Hypothalamus (tissue), 51 donors: ENCODE data around the gene FAM149A.

Source experiments
- DNase-seq, 51 donors: peaks; one replicate each; lab custom pipeline; 2025; lab: John Stamatoyannopoulos, UW

The FAM149A gene

GRCh38 chr4:186196063-186196462 lies 91.6 kb downstream of the FAM149A start:
- no peak for DNase-seq

- peak in 2 of 51 donors; percentile 11 to 24 for DNase-seq
Observed at GRCh38 chr4:186200516-186200915, 96.0 kb downstream of the FAM149A start.

DNA sequence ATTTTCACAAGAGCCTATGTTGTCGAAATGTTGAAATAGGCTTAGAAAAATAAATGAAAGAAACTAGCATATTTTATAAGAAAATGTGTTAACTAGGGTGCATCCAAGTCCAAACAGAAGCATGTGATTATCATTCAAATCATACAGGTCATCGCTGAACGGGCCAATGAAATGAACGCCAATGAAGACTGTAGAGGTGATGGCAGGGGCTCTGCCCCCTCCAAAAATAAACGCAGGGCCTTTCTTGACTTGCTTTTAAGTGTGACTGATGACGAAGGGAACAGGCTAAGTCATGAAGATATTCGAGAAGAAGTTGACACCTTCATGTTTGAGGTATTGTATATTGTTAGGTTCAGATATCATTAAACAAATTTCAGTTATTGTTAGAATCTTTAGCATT lies 96.5 kb downstream of the FAM149A start:
- DNase-seq: no peak

GRCh38 chr4:186201535-186202230 lies 97.2 kb downstream of the FAM149A start:
- DNase-seq: peak in 1 of 51 donors; percentile 12

DNA sequence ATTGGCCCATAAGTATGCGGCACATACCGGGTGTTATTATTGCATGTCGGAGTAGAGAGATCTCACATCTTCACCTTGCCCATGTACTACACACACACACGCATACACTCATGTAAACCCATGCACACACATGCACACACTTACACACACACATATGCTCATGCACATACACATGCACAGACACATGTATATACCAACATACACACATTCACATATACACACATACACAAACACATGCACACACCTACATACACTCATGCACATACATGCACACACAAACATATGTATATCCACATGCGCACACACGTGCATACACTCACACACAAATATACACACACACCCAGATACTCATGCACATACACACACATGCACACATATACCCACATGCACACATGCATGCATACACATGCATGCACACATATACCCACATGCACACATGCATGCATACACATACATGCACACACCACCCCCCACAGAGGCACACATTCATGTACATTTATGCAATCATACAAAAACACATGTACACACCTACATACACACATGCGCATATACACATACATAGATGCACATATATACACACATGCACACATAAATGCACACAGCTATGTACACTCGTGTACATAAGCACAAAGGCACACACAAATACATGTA lies 98.1 kb downstream of the FAM149A start:
- no peak for DNase-seq

- DNase-seq: peak in 1 of 51 donors; percentile 30
Observed at GRCh38 chr4:186203406-186203805, 98.9 kb downstream of the FAM149A start.

DNA sequence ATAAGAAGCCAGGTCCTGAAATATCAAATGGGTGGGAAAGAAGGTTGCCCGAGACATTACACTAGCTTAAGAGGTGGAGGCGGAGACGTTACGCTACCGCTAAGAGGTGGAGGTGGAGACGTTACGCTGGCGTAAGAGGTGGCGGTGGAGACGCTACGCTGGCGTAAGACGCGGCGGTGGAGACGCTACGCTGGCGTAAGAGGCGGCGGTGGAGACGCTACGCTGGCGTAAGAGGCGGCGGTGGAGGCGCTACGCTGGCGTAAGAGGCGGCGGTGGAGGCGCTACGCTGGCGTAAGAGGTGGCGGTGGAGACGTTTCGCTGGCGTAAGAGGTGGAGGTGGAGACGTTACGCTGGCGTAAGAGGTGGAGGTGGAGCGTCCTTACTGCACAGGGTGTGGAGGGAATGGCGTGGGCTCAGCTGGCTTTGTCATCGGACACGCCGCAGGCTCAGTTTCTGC lies 99.6 kb downstream of the FAM149A start:
- DNase-seq: peak in 7 of 51 donors; percentile 8 to 63 (median 30)

DNA sequence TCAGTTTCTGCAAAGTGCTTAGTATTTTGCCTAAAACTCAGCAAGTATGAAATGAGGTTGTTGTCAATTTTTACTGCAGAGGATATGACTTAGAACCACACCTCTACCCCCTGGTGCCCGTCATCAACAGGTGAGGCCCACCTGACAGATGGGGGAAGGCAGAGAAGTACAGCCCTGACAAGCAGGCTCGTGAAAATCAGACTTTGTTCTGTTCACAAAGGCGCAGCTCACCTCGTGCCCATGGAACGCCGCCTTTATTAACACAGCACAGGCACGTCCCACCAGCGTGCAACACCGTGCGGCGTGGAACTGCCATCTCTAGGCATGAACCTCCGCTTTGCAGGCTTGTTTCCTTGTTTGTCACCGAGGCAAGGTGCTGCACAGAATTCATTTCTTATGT lies 100.2 kb downstream of the FAM149A start:
- no peak for DNase-seq

DNA sequence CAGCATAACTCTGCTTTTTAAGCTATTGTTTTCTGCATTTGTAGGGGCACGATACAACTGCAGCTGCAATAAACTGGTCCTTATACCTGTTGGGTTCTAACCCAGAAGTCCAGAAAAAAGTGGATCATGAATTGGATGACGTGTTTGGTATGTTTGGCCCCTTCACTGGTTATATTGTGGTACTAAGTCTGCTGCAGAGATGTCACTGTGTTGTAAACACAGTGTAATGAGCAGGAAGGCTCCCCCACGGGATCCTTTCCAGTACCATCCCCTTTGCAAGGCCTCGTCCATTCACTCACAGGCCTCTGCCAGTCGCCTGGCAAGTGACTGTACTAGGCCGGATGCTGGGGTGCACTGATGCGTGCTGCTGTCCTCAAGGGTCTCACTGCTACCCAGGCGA lies 100.7 kb downstream of the FAM149A start:
- no peak for DNase-seq

GRCh38 chr4:186216465-186217024 lies 112.0 kb downstream of the FAM149A start:
- DNase-seq: no peak

GRCh38 chr4:186217733-186218293 lies 113.3 kb downstream of the FAM149A start:
- no peak for DNase-seq

GRCh38 chr4:186221624-186222023 lies 117.1 kb downstream of the FAM149A start:
- DNase-seq: no peak
